SK-N-SH (cell line): ENCODE data around the gene GAS7. TPM values are rescaled to one million over a fixed set of nuclear protein-coding genes. Genes with fewer than 3 reads are reported as not detected.

Experiments used
- CTCF ChIA-PET: fragments of 300-600, 350-600 bp; formaldehyde crosslinking; extraction: SDS; loops from one replicate; lab custom pipeline; 2021; lab: Yijun Ruan, JAX
- POLR2A ChIA-PET: fragments of 350-600 bp; sonication (Branson Sonifier 250); formaldehyde crosslinking; extraction: SDS; loops from one replicate; lab custom pipeline; 2020; ENCODE audit warnings: antibody characterized with exemption, inconsistent platforms; lab: Yijun Ruan, JAX
- DNase-seq: peaks from one replicate; pipeline ENCODE4 v3.0.0; 2012
- H2AFZ ChIP-seq: fragments of 200-600 bp; sonication (generic); 2 replicates; pipeline ENCODE4 v1.8.1; 2016; ENCODE audit warnings: antibody characterized with exemption, mild to moderate bottlenecking, low read depth
- H3F3A ChIP-seq: fragments of 200-600 bp; sonication (generic); replicated peaks from 2 replicates; pipeline ENCODE3; 2016; ENCODE audit warnings: antibody characterized with exemption, mild to moderate bottlenecking; ENCODE audit not compliant: insufficient read depth
- H3K27ac ChIP-seq, 2 experiments: fragments of 200-500 bp in 1 of 2; fragments of 200-600 bp in 1 of 2; sonication (Bioruptor generic) in 1 of 2; sonication (generic), shearing (Covaris generic) in 1 of 2; 2 replicates each; pipeline versions ENCODE4 v1.5.1 to v1.6.1; 2014 to 2016; ENCODE audit warnings: low read depth in 2 of 2, inconsistent platforms in 1 of 2, low read length in 1 of 2, mild to moderate bottlenecking in 1 of 2, mixed read lengths in 1 of 2
- H3K27me3 ChIP-seq: fragments of 200-600 bp; sonication (generic), shearing (Covaris generic); 2 replicates; pipeline ENCODE4 v1.6.1; 2016; ENCODE audit warnings: mixed run types; ENCODE audit not compliant: insufficient read depth
- H3K36me3 ChIP-seq, 2 experiments: fragments of 200-500 bp in 1 of 2; fragments of 200-600 bp in 1 of 2; sonication (Bioruptor generic) in 1 of 2; sonication (generic) in 1 of 2; replicated peaks in 1 of 2; 2 replicates each; pipeline versions ENCODE3 to v1.5.1; 2014 to 2016; ENCODE audit warnings: low read length in 1 of 2, mild to moderate bottlenecking in 1 of 2; ENCODE audit not compliant: insufficient read depth in 2 of 2, control insufficient read depth in 1 of 2
- H3K4me1 ChIP-seq, 2 experiments: fragments of 200-500 bp in 1 of 2; fragments of 200-600 bp in 1 of 2; sonication (Bioruptor generic) in 1 of 2; sonication (generic), shearing (Covaris generic) in 1 of 2; 2 replicates each; pipeline versions ENCODE4 v1.5.1 to v1.6.1; 2014 to 2016; ENCODE audit warnings: low read depth in 1 of 2, low read length in 1 of 2, mixed run types in 1 of 2; ENCODE audit not compliant: insufficient read depth in 2 of 2, control insufficient read depth in 1 of 2
- H3K4me2 ChIP-seq: fragments of 200-600 bp; sonication (generic), shearing (Covaris generic); 2 replicates; pipeline ENCODE4 v1.6.1; 2017; ENCODE audit warnings: mixed run types
- H3K4me3 ChIP-seq, 2 experiments: fragments of 200-500 bp in 1 of 2; fragments of 200-600 bp in 1 of 2; sonication (Bioruptor generic) in 1 of 2; sonication (generic), shearing (Covaris generic) in 1 of 2; 2 replicates each; pipeline versions ENCODE4 v1.5.1 to v1.8.1; 2014 to 2016; ENCODE audit warnings: low read depth in 2 of 2, inconsistent platforms in 1 of 2, low read length in 1 of 2, mild to moderate bottlenecking in 1 of 2, mixed read lengths in 1 of 2, moderate library complexity in 1 of 2
- H3K79me2 ChIP-seq: fragments of 200-600 bp; sonication (generic); 2 replicates; pipeline ENCODE4 v1.8.1; 2017; ENCODE audit warnings: mild to moderate bottlenecking; ENCODE audit not compliant: insufficient read depth
- H3K9ac ChIP-seq: fragments of 200-600 bp; sonication (generic); 2 replicates; pipeline ENCODE4 v1.6.1; 2017; ENCODE audit warnings: mixed run types
- H3K9me2 ChIP-seq: fragments of 200-600 bp; sonication (generic); 2 replicates; pipeline ENCODE4 v1.6.1; 2017; ENCODE audit warnings: mixed run types
- H3K9me3 ChIP-seq: fragments of 200-600 bp; sonication (generic); 2 replicates; pipeline ENCODE4 v1.6.1; 2017; ENCODE audit warnings: mixed run types, mild to moderate bottlenecking, moderate library complexity
- H4K20me1 ChIP-seq: fragments of 200-600 bp; sonication (generic); 2 replicates; pipeline ENCODE4 v1.6.1; 2017; ENCODE audit warnings: mild to moderate bottlenecking, mixed run types; ENCODE audit not compliant: insufficient read depth
- CTCF ChIP-seq: fragments of 200-600 bp; sonication (generic); IDR thresholded peaks from 2 replicates; pipeline ENCODE4 v1.6.1; 2017; ENCODE audit warnings: antibody characterized with exemption, mild to moderate bottlenecking, moderate library complexity
- EP300 ChIP-seq, 2 experiments: IDR thresholded peaks; 2 replicates each; pipeline versions ENCODE4 v1.4.0 to v1.6.1; 2012; ENCODE audit warnings: borderline replicate concordance in 1 of 2, low read depth in 1 of 2, low read length in 1 of 2
- IRF3 ChIP-seq: fragments of 150-350 bp; IDR thresholded peaks from 2 replicates; pipeline ENCODE4 v1.6.1; 2016; ENCODE audit warnings: mild to moderate bottlenecking, low read depth, low read length
- NFIC ChIP-seq: IDR thresholded peaks from 2 replicates; pipeline ENCODE4 v1.4.0; 2012; ENCODE audit warnings: borderline replicate concordance
- PBX3 ChIP-seq: IDR thresholded peaks from 2 replicates; pipeline ENCODE4; 2012
- POLR2AphosphoS5 ChIP-seq: IDR thresholded peaks from 2 replicates; pipeline ENCODE4 v1.6.1; 2012; ENCODE audit warnings: low read depth, low read length
- RAD21 ChIP-seq: IDR thresholded peaks from 2 replicates; pipeline ENCODE4 v1.6.1; 2012; ENCODE audit warnings: mild to moderate bottlenecking, low read length
- RCOR1 ChIP-seq: fragments of 150-350 bp; IDR thresholded peaks from 2 replicates; pipeline ENCODE4 v1.6.1; 2017; ENCODE audit warnings: antibody characterized with exemption, low read length
- REST ChIP-seq: IDR thresholded peaks from 2 replicates; pipeline ENCODE4 v1.6.1; 2012; ENCODE audit warnings: mild to moderate bottlenecking, low read depth, low read length, moderate library complexity
- RFX5 ChIP-seq: IDR thresholded peaks from 2 replicates; pipeline ENCODE4 v1.6.1; 2012; ENCODE audit warnings: mild to moderate bottlenecking, improper control_type of control experiment, low read length
- SMC3 ChIP-seq: IDR thresholded peaks from 2 replicates; pipeline ENCODE4 v1.6.1; 2012; ENCODE audit warnings: low read depth, low read length, improper control_type of control experiment
- TEAD4 ChIP-seq: IDR thresholded peaks from 2 replicates; pipeline ENCODE4 v1.4.0; 2012; ENCODE audit warnings: mild to moderate bottlenecking, borderline replicate concordance; ENCODE audit not compliant: insufficient read depth
- WGBS: methylation state at CpG from one replicate; pipeline ENCODE4 v1.1.6; 2017; ENCODE audit warnings: low lambda C conversion rate; 5-methylcytosine and 5-hydroxymethylcytosine counted together
- polyA plus RNA-seq, 3 experiments: library from polyadenylated mRNA; depleted of rRNA; stranded (reverse); fragments of >200 nt; gene quantifications; 2 replicates each; pipeline ENCODE4 v1.2.3, GENCODE V29; 2012

Gene GAS7
- polyA plus RNA-seq, 1 of the 3 experiments (the other 2 are of a cell fraction): 0.12 TPM

GRCh38 chr17:10208604-10209193, 10.3 kb upstream of the GAS7 start:
- Histone ChIP-seq H3K4me1 (no peaks in the 10 kb centered on the region), H3K27me3 (peaks cover 18% of the 10 kb centered on the region; the same call in 1 of the 2 replicates), H3K9me2 (no peaks in the 10 kb centered on the region), H3F3A (no peaks in the 10 kb centered on the region), H4K20me1 (no peaks in the 10 kb centered on the region), H3K4me3 (no peak overlapping the region), H2AFZ (no peak overlapping the region), H3K79me2 (no peaks in the 10 kb centered on the region), H3K9ac (no peak overlapping the region), H3K9me3 (no peaks in the 10 kb centered on the region), H3K27ac (no peak overlapping the region), H3K36me3 (no peaks in the 10 kb centered on the region), H3K4me2 (no peak overlapping the region)
- TF ChIP-seq RCOR1 (no peak), PBX3 (no peak), CTCF (no peak), RFX5 (no peak), SMC3 (no peak), POLR2AphosphoS5 (no peak), RAD21 (no peak), NFIC (no peak), IRF3 (no peak), TEAD4 (no peak), EP300 (IDR thresholded peaks at IDR 0.05; ENCODE audit: borderline replicate concordance in 1 of 2, low read depth in 1 of 2, low read length in 1 of 2) (no peak), REST (no peak)
- ChIA-PET POLR2A (no interaction called here), CTCF (interaction anchor here (0.7 to 0.9 kb wide), 2 partner anchors 13 to 18 kb away, joined by 3 read pairs; no protein-coding TSS in a partner anchor)
- WGBS: 11% methylated on average over 7 of the region's 7 CpGs
- DNase-seq: no peak
